Measurements from ENCODE around the gene SLC25A51.
A peak's percentile ranks its signal among the peaks of the same experiment; 100 is the strongest.

Gene SLC25A51, protein sequence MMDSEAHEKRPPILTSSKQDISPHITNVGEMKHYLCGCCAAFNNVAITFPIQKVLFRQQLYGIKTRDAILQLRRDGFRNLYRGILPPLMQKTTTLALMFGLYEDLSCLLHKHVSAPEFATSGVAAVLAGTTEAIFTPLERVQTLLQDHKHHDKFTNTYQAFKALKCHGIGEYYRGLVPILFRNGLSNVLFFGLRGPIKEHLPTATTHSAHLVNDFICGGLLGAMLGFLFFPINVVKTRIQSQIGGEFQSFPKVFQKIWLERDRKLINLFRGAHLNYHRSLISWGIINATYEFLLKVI

DNA sequence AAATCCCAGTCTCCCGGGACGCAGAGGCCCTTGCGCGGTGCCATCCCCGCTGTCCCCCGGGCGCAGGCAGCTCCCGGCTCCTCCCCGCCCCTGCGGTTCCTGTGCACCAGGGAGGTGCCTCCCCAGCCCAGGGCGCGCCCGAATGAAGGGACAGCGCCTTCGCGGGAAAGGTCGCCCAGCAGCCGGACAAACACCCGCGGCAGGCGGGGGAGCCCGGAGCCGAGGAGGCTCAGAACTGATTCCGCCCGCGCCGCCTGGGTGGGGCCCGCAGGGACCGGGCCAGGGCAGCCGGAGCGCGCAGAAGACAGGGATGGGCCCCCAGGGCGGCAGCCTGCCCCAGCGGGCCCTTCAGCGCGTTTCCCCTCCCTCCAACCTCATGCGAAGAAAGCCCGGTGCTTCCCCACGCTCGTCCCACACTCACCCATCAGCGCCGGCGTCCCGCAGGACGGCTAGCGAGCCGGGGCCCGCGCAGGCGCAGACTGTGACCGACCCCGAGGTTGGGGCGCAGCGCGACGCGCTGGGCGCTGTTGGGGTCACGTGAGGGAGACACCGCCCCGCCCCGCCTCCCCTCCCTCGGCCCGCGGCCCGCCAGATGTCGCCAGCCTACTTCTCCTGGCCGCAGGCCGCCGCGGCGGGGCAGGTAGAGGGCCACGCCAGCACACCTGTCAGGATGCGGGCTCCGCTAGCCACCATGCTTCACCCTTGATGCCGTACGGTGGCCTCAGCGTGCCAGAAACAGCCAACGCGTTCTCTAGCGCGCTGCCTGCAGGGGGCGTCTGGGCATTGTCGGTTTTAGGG is at the start of gene SLC25A51:
SLC25A51 (minus strand) TSS at position 481 of the 798 bp plus-strand sequence. CDS start 15,577 bp downstream, outside the sequence.
- DNase-seq = peak; percentile 97

DNA sequence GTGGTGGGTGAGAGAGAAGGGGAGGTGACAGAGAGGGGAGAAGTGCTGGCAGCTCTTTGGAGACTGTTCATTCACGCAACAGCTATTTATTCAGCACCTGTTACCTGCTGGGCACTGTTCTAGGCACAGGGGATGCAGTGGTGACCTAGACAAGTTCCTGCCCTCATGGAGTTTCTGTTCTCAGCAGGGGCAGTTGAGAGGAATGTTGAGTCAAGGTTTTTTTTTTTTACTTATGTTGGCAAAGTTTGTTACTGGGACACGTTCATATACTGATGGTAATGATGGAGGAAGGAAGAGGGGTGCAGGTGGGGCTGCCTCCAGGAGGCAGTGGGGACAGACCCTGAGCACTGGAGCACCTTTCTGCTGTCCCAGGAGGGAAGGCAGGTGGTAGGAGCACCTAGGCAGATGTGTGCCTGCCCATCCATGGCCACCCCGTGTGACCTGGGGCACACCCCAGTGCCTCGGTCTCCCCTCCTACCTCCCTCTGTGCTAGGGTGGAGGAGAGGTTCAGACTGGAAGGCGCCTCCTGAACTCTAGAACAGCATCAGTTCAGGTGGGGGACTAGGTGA is 49.4 kb upstream of the SLC25A51 start:
- no peak for DNase-seq

DNA sequence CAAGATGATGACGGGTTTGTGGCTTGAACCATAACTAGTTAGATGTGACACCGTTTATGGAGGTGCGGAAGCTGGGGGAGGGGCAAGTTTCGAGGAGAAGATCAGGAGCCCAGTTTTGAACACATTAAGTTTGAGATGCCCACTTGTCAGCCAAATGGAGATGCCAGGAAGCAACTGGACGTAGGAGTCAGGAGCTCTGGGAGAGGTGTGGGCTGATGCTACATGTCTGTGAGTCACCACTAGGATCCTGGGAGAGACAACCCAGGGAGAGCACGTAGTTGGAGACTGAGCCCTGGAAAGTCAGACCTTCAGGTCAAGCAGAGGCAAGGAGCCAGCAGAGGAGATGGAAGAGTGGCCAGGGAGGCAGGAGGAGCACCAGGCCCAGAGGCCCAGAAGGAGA is 48.8 kb upstream of the SLC25A51 start:
- no peak for DNase-seq

DNA sequence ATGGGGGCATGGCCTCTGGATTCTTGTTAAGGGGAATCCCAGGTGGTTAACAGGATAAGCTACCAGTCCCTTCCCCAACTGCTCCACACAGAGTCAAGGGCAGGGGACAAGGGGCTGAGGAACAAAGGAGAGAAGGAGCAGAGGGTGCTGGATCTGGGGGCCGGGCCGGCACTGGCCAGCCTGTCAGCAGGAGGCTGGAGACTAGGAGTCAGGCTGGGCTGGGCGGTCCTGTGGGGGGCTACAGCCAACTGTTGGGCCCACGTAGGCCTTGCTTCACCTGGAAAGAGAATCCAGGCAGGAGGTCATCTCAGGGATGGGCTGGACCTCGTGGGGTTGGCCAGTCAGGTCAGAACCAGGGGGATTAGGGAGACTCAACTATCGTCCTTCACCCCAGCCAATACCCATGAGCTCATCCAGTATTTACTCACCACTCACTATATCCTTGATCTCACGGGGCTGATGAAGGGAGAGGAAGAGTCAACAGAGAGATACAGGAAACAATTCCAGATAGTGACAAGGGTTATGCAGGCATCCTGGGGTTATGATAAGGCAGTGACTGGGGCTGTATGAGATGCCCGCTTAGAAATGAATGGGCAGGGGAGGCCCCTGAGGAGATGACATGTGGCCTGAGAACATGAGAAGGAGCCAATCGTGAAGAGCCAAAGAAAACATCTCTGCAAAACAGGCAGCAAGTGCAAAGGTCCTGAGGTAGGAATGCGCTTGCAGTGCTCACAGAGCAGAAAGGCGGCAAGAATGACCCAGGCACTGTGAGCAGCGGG is 47.9 kb upstream of the SLC25A51 start:
- DNase-seq = no peak

DNA sequence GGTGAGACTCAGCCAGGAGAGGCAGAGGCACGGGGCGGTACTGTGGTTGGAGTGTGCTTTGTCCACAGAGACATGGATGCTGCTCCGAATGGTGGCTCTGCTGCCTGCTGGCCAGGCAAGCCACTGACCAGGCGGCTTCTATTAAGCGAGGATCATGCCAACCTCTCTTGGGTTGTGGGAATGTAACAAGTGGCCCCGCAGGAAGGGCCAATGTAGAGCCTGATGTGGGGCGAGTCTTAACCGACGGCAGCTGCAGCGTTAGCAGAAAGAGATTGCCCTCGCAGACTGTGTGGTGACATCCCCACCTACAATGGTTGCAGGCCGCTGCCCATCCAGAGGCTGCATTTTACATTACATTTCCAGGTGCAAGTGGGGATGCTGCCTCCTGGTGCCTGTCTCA is 46.6 kb upstream of the SLC25A51 start:
- no peak for DNase-seq

DNA sequence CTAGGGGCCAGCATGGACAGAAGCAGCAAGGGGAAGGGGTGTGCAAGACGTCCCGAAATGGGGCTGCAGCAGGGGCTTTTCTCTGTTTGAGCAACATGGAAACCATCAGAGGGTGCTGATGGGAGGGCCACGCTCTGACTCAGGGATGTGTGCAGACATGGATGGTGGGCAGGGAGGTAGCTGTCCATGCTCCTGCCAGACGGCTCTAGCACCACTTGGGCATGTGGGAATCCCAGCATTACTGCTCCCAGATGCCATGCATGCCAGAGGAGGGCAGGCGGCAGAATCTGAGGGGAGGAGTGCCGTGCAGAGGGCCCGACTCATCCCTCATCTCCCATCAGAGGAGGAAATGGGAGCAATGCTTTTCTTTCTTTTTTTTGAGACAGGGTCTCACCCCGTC is 45.6 kb upstream of the SLC25A51 start:
- no peak for DNase-seq

DNA sequence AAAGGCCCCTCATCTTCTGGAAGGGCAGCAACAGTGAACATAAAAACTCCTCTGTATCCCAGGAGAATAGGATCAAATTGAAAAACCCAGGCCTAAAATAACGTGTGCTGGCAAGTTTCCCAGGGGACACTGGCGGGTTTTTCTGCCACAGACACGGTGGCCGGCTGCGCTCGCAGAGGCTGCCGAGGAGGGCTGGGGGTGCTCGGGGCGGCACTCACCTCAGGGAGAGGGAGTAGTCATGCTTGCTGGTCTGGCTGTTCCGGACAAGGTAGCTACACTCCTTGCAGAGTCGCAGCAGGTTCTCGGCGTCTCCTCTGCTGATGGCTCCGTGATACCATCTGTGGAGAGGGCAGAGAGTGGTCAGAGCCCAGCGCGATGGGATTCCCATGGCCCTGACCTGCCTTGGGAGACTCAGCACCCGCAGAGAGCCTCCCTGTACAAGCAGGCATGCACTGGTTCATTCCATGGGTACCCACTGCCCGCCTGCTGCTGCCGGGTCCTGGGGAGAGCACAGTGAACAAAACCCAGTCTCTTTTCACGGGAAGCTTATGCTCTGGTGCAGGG is 44.6 kb upstream of the SLC25A51 start:
- DNase-seq = no peak

DNA sequence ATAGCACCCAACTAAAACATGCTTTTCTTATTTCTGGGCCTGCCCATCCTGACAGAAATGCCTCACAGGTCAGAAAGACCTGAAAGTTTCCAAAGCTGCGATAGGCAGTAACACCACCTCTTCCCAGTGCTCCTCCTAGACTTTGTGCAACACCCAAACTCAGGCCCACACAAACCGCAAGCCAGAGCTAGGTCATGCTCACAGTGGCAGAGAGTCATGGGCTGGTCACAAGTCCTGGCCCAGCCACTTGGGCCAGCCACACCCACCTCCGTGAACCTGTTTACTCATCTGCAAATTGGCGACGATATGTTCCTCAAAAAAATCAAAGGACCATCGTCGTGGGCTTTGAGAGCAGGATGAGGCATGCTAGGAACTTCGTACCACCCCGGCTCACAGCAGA is 44.0 kb upstream of the SLC25A51 start:
- no peak for DNase-seq

DNA sequence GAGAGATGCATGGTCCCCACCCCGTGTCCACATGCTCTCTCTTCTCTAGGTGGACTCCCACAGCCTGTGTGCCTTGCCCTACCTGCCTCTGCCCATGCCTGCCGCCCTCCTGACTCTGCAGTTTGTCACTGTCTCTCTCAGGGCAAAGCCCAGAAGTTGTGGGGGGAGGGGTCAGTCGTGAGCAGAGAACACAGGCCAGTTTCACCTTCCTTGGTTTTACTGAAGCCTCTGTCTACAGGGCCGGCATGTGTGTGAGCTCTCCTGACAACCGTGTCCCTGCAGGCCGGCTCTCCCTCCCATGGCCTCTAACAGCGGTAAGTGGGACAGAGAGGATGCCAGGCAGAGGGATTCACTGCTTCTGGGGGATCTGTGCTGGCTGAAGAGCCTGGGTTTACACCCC is 43.5 kb upstream of the SLC25A51 start:
- no peak for DNase-seq

DNA sequence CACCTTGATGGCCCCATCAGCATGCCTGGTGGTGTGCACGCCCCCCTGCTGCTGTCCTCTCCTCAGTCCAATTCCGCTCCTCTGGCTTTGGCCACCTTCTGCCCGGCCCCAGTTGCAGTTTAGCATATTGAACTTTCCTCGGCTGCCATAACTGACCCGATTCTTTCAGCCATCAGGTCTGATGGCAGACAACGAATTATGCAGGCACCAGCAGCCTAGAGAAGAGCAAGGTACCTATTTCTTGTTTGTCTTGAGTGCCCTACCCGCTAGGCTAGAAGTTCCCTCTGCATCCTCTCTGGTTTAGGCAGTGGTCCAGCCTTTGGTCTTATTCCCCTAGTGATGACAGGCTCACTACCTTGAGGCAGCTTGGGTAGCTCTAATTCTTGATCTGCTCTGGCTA is 43.0 kb upstream of the SLC25A51 start:
- no peak for DNase-seq

DNA sequence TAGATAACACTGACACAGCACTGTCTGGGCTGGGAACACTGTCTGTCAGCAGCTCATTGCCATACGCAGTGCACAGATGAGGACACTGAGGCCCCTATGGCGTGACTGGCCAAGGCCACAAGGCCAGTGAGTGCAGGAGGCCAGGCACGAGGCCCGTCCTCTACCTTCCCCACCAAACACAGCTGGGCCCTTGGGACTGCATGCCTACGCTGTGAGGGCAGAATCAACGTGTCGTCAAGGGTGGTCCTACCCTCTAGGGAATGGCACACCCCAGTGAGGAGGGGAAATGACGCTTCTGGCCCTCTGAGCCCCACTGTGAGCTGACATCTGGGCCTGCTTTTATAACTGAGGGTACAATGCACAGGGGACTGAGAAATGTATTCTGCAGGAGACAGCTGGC is 42.1 kb upstream of the SLC25A51 start:
- DNase-seq = no peak

DNA sequence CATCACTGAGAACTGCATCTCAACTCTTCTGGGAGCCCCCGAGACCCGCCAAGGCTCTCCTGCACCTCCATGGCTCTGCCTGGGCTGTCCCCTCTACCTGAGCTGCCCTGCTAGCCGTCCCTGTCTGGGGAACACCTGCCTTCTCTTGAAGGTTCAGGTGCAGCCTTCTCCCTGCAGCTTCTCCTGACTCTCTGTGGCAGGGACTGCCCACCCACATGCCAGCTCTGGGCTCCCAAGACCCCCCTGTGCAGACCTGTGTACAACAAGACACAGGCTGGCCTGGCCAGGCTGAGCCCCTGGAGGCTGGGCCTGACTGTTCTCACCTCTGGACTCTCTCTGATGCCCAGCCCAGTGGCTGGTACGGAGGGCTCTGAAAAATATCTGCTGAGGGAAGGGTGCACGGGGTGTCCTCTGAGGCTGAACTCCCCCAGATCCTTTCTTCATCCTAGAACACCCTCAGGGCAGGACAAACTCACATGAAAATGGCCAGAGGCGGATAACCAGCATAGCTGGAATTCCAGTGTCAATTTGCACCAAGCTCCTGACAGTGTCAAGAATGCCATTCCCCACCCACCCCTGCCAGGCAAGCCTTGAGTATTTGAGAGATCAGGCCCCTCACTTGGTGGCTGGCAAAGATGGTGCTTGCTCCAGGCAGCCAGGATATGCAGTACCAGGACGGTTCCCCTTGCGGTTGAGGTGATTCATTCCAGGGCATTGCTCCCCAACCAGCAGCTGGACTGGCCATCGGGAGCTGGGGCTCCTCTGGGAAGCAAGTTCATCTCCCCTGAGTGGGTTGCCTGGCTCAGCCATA is 40.9 kb upstream of the SLC25A51 start:
- DNase-seq = no peak

DNA sequence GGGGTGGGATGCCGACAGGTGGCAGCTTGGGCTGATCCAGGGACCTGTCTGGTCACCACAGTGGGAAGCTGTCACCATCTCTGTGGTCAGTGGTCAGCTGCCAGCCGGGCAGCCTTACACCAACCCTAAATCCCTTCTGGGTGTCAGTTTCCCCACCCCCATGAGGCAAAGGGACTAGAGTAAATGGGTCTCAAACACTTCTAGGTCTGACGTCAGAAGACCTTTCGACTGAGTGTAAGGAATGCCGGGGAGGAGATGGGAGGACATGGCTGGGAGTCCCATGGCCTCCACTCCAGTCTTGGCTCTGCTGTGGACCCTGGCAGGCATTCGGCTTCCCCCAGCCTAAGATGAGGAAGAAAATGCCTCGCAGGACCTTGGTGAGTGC is 40.3 kb upstream of the SLC25A51 start:
- DNase-seq = no peak

DNA sequence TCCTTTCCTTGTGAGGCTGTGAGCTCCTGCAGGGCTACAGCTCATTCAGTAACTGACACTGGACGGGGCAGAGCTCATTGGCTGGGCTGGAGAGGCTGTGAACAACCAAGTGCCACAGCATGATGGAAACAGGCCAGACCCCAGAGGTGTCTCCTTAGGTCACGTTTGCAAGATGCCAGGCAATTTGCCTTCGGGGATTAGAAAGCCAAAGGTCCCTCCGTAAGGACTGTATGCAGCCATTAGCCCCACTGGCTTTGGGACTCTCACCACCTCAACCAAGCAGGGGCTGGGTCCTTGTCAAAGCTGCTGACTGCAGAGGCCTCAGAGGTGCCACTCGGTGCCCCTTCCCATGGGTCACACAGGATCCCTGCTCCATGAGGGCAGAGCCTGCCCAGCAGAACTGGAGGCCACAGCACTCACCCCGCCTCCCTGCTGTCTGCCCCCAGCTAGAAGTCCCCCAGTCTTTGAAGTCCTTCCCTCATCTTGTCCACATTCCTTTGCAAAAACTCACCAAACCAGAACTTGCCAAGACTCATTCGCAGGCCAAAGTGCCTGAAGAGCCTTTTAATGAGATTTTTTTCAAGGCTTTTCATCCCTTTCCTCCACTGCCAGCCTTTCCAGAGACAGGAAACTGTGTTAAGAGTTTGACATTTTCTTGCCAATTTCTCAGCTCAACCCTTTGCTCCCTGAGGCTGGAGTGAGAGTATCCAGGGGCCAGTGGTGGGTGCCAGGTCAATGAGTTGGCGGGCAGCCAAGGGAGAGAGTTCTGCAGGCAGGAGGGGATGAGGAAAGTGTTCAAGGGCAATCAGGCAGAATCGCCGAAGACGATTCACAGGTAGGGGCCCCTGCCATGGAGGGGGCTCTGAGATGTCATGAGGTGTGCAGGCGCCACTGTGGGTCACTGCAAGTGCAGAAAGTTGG is 39.7 kb upstream of the SLC25A51 start:
- DNase-seq = peak; percentile 74

DNA sequence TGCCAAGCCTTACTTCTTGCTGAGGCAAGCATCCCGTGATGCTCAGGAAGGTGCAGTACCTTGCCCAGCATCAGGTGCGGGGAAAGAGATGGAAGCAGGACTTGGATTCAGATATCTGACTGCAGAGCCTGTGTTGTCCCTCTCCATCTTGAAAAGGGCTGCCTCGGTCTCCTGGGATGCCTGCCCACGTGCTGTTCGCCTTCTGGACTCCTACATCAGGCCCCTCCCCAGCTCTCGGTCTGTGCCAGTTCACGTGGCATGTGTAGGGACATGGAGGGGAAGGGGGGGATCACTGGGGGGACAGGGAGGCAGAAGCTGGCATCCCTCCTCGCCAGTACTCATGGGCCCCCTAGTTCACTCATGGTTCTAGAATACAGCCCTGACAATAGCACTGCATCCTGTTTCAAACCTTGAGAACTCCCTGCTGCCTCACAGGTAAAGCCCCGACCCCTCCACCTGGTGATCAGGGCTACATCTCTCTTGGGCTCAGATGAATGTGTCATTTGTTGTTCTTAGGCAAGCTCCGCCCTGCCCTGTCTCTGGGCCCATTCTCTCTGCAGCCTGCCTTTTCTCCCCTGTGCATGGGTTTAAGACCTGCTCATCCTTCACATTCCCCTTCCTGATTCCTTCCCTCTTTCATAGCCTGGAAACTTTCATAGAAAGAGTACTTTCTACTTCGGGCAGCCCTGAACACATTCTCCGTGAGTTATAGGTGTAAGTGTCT is 38.9 kb upstream of the SLC25A51 start:
- DNase-seq = no peak

DNA sequence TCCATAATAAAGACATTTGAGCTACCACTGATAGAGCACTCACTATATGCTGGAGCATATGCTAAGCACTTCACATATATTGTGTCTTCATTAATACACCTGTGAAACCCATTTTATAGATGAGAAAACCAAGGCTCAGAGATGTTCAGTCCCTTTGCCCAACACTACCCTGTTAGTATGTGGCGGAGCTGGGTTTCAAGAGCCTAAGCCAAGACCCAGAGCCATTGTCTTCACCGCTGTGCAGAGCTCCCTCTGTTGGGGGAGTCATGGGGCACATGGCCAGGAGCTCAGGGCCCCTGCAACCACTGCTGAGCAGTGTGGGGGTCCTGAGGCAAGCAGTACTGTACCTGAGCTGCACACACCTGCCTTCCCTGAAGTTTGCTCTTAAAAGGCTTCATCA is 37.3 kb upstream of the SLC25A51 start:
- no peak for DNase-seq

DNA sequence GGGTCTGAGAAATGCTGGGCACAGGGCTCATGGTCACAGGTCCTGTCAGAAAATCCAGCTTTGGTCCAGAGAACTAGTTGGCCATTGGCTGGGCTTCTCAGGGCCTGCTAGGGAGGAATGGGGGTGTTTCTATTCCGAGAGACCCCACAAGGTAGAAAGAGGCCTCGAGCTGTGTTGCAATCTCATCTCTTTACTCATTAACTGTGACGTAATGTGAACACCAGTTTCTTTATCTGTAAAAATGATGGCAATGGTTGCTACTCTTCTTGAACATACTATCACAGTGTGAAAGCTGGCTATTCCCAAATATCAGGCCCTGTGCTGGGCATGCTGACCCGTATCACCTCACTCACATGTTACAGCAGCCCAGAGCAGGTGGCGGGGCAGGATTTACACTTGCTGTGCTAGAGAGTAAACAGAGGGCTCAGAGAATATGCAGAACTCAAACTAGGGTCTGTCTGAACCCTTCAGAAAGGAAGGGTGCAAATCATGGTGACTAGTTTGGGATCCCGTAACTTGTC is 35.7 kb upstream of the SLC25A51 start:
- DNase-seq = no peak

DNA sequence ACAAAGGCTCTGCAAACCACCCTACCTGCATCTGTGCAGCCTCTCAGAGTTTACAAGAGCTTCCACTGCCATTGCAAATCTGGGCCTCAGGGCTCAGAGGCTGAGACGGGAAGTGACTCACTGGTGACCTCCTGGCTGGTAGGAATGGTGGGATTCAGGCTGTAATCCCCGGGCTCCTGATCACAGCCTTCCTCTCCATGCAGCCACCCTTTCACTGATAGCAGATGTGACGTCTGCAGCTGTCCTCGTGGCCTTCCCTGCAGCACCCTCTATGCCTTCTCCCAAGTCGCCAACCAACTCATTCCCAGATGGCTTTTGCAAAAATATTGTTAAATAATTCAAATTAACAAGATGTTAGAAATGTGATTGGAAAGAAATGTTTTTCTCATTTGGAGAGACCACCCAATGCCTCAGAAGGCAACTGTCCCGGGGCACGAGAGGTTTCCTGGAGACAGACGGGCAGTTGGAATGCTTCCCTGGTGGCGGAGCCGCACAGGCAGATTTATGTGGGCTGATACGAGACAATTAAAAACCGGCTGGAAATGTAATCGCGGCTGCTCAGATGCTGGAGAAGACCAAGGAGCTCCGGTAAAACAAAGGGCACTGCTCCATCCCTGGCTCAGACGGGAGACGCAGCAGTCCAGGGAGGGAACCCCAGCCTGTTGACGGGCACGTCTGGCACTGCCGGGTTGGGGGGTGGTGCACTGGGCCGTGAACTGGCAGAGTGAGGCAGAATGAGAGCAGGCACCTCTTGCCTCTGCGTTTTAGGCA is 34.4 kb upstream of the SLC25A51 start:
- DNase-seq = no peak

DNA sequence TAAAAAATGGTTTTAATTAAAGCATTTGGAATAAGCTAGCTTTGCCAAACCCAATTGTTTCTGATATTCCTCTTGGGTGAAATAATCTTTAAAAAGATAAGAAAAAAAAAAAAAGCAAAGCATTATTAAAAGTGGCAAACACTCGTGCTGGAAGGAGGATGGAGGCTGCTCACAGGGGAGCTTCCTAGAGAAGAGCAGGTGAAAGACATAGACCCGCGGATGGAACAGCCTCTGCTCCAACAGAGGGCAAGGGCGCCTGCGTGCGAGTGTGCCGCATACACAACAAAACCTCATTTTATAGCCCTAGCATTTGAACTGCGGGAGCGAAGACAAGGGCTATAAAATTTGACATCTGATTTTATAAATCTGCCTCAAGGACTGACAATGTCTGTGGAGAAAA is 33.4 kb upstream of the SLC25A51 start:
- no peak for DNase-seq
